HG02970 (cell line): ENCODE data around the gene ATF6.
"Not testable (repeated sequence)": the region's sequence is repeated elsewhere in the genome, so short reads cannot be mapped to it uniquely, and the experiment has no call there.

Experiments
- ATAC-seq: cut with Tn5 transposase; IDR thresholded peaks from one replicate; pipeline ENCODE4 v1.9.1; 2021; ENCODE audit warnings: mild to moderate bottlenecking, moderate library complexity, moderate number of reproducible peaks; ENCODE audit not compliant: unreplicated experiment, low FRiP score

ATF6 gene

DNA sequence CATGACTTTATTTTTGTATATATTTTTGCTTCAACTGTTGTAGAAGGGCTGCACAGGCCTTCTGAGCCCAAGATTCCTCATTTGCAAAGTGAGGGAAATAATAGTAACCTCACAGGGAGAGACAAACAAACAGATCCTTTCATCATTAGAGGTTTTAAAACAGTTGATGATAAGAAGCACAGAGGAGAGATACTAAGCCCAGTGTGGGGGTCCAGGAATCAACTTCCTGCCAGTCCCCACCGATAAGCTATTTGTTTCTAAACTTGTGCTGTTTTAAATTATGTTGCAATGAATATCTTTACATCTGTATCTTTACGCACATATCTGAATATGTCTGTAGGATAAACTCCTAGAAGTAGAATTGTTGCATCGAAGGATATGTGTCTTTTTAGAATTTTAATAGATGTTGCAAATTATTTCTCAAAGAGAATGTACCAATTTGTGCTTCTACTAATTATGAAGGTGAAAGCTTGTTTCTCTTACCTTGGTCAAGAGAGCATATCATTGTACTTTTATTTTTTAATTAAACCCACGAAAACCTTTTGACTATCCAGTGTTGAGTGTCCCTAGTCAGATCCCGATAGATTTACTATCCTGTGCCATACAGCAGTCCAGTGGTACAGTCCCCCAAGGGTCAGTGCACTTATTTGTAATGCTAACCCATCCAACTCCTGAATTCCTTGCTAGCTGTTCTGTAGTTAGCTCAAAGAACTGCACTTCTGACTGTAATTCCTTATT is 34.0 kb upstream of the ATF6 start:
- ATAC-seq, result no peak

DNA sequence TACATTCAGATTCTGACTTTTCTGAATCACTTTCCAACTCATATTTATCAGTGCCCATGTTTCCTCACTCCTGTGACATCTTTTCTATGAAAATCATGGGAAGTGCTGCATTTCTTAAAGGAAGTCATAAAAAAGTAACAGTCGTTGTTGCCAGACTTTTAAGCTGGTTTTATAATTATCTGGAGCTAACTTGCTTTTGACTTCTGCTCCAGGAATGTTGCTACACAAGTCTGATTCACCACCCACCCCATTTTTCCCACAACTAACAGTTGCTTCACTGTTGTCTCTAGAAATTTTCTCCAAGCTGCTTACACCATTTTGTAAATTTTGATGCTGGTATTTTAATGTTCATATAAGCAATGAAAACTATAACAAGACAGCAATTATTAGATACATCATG is 32.6 kb upstream of the ATF6 start:
- ATAC-seq, result no peak

DNA sequence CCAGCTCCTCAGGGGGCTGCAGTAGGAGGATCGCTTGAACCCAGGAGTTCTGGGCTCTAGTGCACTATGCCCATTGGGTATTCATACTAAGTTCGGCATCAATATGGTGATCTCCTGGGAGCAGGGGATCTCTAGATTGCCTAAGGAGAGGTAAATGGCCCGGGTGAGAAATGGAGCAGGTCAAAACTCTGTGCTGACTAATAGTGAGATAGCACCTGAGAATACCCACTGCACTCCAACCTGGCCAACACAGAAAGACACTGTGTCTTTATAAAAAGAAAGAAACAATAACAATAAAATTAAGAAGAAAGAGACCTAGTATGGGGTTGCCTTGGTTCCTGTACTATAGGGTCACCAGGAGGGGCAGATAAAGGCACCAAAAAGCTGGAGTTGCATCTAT is 30.3 kb upstream of the ATF6 start:
- ATAC-seq, result no peak

DNA sequence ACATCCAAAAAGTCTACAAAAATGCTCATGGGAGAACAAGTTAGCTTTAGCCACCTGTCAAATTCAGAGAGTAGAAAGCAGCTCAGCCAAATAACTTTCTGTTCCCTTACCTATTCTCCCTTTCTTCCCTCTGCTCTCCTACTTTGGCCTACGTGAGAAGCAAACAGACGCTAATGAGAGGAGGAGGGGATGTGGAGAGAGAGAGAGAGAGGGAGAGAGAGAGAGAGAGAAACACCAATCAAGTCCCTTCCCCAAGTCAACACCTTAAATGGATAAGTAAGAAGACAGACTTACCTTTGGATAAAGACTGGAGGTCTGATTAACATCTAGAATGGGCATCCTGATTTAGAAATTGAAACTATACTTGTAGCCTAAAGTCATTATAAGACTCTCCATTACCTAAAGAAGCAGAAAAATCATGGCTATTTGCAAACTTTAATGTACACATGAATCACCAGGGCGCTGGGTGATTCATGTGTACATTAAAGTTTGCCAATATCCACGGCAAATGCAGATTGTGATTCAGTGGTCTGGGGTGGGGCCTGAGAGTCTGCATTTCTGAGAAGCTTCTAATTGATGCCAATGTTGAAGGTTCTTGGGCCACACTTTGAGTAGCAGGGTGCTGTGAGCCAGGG is 29.7 kb upstream of the ATF6 start:
- ATAC-seq, result no peak

DNA sequence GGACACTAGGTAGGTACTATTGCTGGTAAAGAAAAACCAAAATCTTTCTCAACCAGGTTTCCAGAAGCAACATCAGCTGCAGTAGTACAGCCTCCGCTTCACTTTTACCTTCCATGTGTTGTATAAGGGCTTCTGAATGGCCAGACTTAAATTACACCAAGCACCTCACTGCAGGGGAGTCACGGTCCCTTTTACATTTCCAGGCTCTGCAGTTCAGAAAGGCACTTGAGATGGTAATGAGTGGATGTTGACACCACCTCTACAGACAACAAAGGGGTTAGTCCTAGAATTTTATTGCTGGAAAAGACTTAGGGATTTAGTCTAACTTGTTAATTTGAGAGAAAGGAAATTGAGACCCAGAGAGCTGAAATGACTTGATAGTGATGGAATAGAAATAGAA is 28.5 kb upstream of the ATF6 start:
- no peak for ATAC-seq

DNA sequence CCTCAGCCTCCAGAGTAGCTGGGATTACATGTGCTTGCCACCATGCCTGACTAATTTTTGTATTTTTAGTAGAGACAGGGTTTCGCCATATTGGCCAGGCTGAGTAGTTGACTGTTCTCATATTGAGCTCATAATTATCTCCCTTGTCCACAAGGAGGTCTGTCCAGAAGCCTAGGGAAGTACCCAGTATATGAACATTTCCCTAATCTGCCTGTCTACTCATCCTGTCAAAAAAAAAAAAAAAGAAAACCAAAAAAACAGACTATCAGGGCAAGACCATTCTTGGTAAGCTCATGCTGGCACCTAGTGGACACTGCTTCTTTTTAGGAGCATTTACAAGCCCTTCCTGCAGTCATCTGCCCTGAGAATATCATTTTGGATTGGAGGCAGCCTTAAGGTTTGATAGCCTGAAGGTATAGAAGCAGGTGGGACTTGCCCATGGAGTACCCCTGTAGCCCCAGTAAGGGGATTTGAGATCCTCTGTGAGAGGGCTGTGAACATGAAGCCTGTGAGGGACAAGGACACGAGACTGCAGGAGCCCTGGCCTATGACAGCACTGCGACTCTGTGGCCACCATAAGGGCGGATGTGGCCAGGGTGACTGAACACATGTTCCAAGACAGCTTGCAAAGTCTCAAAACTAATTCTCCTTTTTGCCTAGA is 27.4 kb upstream of the ATF6 start:
- peak; percentile 47 for ATAC-seq

DNA sequence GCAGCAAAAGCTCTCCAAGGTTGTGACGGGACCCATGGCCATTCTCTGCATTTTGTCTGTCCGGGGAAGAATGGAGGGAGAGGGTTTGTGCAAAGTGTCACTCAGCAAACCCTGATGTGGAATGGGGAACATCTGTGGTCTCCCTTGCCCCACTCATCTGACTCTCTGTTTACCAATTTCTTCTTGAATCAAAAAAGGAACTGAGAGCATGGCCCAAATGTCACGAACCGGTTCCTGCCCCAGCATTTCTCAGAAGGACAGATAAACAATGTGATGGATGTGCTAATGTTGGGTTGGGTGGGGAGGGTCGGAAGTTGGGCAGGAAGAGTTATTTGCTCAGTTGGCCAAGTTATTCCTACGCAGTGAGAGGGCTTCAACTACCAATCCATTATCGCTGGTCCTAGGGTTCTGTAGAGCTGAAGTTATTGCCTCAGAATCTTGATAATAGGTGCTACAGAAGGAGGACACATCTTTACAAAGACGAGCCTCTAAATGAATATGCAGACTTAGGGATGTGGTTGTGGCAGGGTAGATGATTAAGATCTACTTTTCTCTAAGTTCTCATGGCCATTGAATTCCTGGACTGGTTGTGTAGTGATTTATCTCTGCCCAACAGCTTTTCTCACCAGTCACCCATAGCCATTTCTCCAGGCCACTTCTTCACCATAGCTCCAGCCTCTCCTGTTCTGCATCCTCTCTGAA is 26.1 kb upstream of the ATF6 start:
- no peak for ATAC-seq

DNA sequence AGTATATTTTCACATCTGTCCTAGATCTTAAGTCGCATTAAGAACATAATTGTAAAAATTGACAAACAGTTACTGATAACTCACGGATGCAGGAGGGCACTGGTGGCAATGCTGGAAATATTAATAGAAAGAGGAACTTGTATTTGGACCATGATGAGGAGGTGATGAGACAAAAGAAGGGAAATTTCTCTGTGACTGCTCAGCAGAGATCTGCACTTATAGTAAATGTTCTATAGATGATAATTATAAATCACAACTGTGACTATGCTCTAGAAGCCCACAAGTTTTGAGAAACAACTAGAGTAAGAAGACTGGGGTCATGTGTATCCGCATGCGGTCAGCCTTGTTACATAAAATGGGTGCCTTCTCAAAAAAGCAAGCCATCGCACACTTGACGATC is 25.2 kb upstream of the ATF6 start:
- ATAC-seq, result no peak

DNA sequence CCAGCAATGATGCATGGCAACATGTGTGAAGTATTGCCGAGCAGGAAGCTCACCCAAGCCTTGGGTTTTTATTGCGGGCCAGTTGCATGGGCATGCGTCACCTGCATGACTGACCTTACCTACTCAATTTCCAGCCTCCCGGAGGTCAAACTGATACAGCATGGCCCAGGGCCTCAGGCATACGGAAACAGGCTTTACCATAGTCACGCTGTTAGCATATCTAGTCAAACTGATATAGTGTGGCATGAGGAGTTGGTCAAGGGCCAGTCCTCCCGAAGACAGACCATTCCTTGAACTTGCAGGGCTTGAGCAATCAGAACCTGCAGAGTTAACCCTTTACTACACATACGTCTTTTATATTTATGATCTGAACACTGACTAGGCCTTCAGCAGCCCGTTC is 22.9 kb upstream of the ATF6 start:
- no peak for ATAC-seq

DNA sequence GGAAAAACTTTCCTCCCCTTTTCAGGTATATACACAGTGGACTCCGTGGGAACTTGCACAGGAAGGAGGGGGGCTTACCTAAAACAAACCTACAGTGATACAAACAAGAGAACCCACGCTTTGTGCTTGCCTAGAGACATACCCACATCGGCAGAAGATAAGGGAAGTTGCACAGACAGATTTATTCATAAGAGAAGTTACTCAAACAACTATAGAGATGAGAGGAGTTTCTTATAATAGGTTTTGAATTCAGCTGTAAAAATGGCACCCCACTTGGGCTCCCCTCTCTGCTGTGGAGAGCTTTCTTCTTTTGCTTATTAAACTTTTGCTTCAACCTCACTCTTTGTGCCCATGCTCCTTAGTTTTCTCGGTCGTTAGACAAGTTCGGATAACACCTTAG is 18.3 kb upstream of the ATF6 start:
- ATAC-seq, result no peak

DNA sequence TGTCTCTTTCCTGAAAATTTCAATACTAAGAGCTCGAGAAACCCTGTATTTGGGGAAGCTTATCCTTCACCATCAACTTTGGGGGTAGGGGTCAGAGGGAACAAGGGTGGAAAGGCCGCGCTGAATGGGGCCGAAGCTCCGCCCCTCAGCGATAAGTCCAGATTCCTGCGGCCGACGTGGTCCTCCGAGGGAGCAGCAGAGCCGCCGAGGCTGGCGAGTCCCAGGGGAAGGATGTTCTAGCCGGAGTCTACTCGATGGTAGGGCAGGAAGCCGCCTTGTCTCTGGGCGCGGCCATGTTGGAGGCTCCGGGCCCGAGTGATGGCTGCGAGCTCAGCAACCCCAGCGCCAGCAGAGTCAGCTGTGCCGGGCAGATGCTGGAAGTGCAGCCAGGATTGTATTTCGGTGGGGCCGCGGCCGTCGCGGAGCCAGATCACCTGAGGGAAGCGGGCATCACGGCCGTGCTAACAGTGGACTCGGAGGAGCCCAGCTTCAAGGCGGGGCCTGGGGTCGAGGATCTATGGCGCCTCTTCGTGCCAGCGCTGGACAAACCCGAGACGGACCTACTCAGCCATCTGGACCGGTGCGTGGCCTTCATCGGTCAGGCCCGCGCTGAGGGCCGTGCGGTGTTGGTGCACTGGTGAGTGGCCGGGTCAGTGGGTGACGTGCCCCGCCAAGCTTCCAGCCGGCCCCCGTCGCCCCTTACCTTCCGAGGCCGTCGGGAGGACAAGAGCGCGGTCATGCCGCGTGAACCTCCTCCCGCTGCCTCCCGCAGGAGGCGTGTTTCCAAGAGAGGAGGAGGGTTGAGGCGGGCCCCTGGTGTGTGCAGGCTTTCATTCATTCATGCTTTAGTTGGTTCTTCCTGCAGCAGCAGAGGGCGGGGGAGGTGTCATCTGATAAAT is 16.4 kb upstream of the ATF6 start, which contains the start of gene DUSP12:
Gene DUSP12, plus strand, starts transcription at position 278 of the 899 bp plus-strand sequence. Its CDS starts 16 bp downstream, at position 294.
- peak; percentile 90 for ATAC-seq

DNA sequence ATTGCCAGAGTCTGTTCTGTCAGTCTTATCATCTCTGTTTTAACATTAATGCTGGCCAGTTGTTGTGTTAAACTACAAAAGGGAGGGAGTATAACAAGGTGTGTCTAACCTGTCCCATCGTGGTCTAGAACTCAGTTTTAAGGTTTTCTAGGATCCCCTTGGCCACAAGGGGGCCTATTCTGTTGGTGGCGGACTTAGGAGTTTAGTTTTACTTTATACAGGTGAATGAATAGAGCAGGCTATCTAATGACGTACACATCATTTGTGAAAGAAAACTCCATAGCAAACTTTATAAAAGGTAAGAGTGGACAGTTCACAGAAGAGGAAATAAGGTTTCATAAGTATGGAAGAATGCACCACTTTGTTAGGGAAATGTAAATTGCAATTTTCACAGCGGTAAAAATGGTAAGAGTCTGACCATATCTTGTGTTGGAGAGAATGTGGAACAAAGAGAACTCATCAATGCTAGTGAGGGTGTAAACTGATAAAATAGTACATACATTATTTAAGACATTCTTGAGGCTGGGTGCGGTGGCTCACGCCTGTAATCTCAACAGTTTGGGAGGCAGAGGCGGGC is 2.5 kb upstream of the ATF6 start:
- no peak for ATAC-seq

DNA sequence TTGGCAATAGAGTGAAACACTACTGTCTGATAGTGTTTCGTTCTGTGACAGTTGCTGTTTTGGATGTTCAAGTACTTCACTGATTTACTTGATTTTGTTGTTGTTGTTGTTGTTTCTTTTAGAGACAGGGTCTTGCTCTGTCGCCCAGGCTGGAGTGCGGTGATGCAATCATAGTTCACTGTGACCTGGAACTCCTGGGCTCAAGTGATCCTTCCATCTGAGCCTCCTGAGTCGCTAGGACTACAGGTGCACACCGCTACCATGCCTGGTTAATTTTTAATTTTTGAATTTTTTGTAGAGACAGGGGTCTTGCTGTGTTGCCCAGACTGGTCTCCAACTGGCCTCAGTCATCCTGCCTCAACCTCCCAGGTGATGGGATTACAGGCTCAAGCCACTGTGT is 2.3 kb downstream of the ATF6 start:
- ATAC-seq, result no peak

DNA sequence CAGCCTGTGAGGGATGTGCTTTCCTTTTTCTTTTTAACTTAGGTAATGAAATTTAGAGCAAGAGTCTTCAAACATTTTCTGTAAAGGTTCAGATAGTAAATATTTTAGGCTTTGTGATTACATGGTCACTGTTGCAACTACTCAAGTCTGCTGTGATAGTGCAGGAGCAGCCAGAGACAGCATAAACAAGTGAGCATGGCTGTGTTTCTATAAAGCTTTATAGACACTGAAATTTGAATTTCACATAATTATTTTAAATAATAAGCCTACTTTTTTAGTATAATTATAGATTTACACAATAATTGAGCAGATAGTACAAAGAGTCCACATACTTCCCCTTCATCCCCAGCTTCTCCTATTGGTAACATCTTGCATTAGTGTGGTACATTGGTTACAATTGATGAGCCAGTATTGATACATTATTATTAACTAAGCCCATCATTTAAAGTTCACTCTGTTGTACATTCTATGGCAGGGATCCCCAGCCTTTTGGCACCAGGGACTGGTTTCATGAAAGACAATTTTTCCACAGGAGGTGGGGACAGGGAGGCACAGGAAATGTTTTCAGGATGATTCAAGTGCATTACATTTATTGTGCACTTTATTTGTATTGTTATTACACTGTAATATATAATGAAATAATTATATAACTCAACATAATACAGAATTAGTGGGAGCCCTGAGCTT is 3.0 kb downstream of the ATF6 start:
- no peak for ATAC-seq

DNA sequence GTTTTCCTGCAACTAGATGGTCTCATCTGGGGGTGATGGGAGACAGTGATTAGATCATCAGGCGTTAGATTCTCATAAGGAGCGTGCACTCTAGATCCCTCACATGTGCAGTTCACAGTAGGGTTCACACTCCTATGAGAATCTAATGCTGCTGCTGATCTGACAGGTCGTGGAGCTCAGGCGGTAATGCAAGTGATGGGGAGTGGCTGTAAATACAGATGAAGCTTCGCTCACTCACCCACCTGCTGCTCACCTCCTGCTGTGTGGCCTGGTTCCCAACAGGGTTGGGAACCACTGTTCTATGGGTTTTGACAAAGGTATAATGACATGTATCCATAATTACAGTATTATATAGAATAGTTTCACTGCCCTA is 3.5 kb downstream of the ATF6 start:
- not testable (repeated sequence) for ATAC-seq

DNA sequence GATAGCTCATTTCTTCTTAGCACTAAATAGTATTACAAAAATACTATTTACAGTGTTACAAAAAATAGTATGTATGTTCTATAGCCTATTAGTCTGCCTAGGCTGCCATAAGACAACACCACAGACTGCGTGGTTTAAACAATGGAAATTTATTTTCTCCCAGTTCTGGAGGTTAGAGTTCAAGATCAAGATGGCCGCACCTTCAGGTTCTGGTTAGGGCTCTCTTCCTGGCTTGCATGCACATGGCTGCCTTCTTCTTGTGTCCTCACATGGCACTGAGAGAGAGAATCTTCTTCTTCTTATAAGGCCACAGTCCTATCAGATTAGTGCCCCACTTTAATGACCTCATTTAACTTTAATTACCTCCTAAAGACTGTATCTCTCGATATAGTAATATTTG is 4.1 kb downstream of the ATF6 start:
- ATAC-seq, result no peak

DNA sequence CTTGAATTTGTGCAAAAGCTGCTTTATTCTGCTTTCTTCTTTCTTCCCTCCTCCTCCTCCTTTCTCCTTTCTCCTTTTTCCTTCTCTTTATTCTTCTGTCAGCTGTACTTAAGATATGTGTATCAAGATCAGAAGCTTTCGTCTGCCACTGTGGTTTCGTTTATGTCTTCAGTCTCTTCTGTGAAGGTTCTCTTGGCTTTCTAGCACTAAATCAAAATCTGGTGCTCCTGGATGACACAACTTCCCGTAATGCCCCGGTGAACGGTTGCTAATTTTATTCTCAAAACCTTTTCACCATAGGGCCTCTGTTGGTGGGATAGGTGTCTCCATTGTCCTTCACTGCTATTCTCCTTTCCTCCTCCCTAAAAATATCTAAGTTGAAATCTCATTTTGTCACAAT is 5.0 kb downstream of the ATF6 start:
- ATAC-seq, result no peak

DNA sequence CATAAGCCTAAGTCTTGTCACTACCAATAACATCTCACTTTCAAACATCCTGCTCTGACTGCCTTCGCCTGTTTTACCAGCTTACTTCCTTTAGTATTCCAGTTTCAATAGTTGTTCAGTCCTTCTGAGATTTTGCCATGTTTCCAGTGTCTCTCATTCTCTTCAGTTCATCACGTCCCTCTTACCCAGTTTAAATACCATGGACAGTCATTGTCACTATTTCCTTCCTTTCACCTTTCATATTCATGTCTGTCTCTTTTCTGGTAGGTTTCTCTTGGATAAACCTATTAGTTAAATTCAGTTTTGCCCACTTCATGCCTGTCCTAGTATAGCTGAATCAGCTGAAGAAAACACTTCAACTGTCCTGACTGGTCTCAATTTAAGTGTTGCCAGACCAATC is 5.9 kb downstream of the ATF6 start:
- ATAC-seq, result no peak

DNA sequence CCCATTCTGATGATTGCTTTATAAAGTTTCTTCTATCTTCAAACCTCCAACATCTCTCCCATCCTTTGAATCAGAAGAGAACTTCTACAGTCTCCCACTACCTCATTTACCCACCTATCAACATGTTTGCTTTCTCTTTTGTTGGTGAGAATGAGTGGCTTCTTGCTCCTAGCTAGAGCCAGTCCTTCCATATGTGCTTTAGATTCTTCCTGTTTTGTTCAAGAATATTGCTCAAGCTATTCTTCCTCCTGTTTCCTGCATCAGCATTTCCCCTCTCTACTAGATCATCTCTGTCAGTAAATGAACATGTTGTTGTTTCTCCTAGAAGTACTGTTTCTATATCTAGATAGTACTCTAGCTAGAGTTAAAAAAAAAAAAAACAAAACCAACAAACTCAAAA is 6.3 kb downstream of the ATF6 start:
- no peak for ATAC-seq
